B cell (primary cell): Measurements from ENCODE around the gene PTGR1.

Source experiments
- CTCF ChIP-seq: fragments of 200-600 bp; IDR thresholded peaks from one replicate; pipeline ENCODE4 v1.8.0; 2022; ENCODE audit warnings: antibody characterized with exemption, mild to moderate bottlenecking
- EZH2 ChIP-seq: IDR thresholded peaks from 2 replicates; pipeline ENCODE4 v1.6.1; 2012; ENCODE audit warnings: borderline replicate concordance, low read depth, mild to moderate bottlenecking, moderate library complexity, low read length; ENCODE audit not compliant: insufficient read depth, poor library complexity, severe bottlenecking

- TF ChIP-seq CTCF: no peak
- no peak for TF ChIP-seq EZH2
These were observed at the start of gene PTGR1 for GRCh38 chr9:111599092-111599954.
